SU-DHL-6 (cell line): ENCODE measurements around the gene FSTL4.

Experiments
- H2AFZ ChIP-seq: fragments of 200-600 bp; sonication (generic); 2 replicates; pipeline ENCODE4 v1.6.1; 2014; ENCODE audit warnings: low read depth, mild to moderate bottlenecking, moderate library complexity, mixed read lengths, antibody characterized with exemption, low read length; ENCODE audit not compliant: severe bottlenecking
- H3F3A ChIP-seq: fragments of 200-600 bp; shearing (Covaris generic); 2 replicates; pipeline ENCODE4 v1.6.0; 2016; ENCODE audit warnings: antibody characterized with exemption, mild to moderate bottlenecking; ENCODE audit not compliant: insufficient read depth
- H3K27ac ChIP-seq: fragments of 200-600 bp; sonication (generic); 2 replicates; pipeline ENCODE4 v1.5.1; 2016; ENCODE audit warnings: low read depth, mild to moderate bottlenecking, low read length, moderate library complexity, mixed read lengths
- H3K27me3 ChIP-seq: fragments of 200-600 bp; sonication (generic), shearing (Covaris generic); 2 replicates; pipeline ENCODE4 v1.6.0; 2014; ENCODE audit warnings: mild to moderate bottlenecking, low read length
- H3K36me3 ChIP-seq: fragments of 200-600 bp; sonication (generic); 2 replicates; pipeline ENCODE4 v1.6.1; 2014; ENCODE audit warnings: mild to moderate bottlenecking, low read length, mixed read lengths
- H3K4me2 ChIP-seq: fragments of 300-600, 200-600 bp; shearing (Covaris generic), sonication (generic); 2 replicates; pipeline ENCODE4 v1.6.0; 2014; ENCODE audit warnings: low read length, low read depth, mild to moderate bottlenecking; ENCODE audit not compliant: poor library complexity, severe bottlenecking
- H3K4me3 ChIP-seq: fragments of 200-600 bp; sonication (generic); 2 replicates; pipeline ENCODE4 v1.5.1; 2014; ENCODE audit warnings: antibody characterized with exemption, low read length, mild to moderate bottlenecking, mixed read lengths; ENCODE audit not compliant: insufficient read depth, poor library complexity, severe bottlenecking
- H3K79me2 ChIP-seq: fragments of 200-600 bp; sonication (generic); 2 replicates; pipeline ENCODE4 v1.6.1; 2014; ENCODE audit warnings: mild to moderate bottlenecking, low read length, moderate library complexity; ENCODE audit not compliant: insufficient read depth
- H3K9ac ChIP-seq: fragments of 200-600 bp; sonication (generic); 2 replicates; pipeline ENCODE4 v1.7.0; 2014; ENCODE audit warnings: mild to moderate bottlenecking, low read length
- H3K9me2 ChIP-seq: fragments of 200-600 bp; sonication (generic); replicated peaks from 2 replicates; pipeline ENCODE4 v1.6.1; 2014; ENCODE audit warnings: low read length; ENCODE audit not compliant: insufficient read depth
- H3K9me3 ChIP-seq: fragments of 200-600 bp; sonication (generic); 2 replicates; pipeline ENCODE4 v1.6.1; 2014; ENCODE audit warnings: low read length, mixed read lengths; ENCODE audit not compliant: insufficient read depth
- H4K20me1 ChIP-seq: fragments of 200-600 bp; sonication (generic); 2 replicates; pipeline ENCODE4 v1.6.1; 2014; ENCODE audit warnings: low read depth, mild to moderate bottlenecking, antibody characterized with exemption, low read length, moderate library complexity, mixed read lengths
- EZH2phosphoT487 ChIP-seq: fragments of 200-600 bp; sonication (generic), shearing (Covaris generic); conservative IDR thresholded peaks from 2 replicates; pipeline ENCODE4 v1.6.1; 2018; ENCODE audit warnings: mild to moderate bottlenecking, antibody characterized with exemption, low read length, moderate library complexity, mixed read lengths
- TF ChIP-seq, protein P1 (sequence below): fragments of 200-600 bp; sonication (generic); IDR thresholded peaks from one replicate; pipeline ENCODE4 v1.5.1; 2017; ENCODE audit warnings: antibody characterized with exemption, mild to moderate bottlenecking, low read length, moderate library complexity; ENCODE audit not compliant: insufficient read depth, poor library complexity, severe bottlenecking

FSTL4 gene

DNA sequence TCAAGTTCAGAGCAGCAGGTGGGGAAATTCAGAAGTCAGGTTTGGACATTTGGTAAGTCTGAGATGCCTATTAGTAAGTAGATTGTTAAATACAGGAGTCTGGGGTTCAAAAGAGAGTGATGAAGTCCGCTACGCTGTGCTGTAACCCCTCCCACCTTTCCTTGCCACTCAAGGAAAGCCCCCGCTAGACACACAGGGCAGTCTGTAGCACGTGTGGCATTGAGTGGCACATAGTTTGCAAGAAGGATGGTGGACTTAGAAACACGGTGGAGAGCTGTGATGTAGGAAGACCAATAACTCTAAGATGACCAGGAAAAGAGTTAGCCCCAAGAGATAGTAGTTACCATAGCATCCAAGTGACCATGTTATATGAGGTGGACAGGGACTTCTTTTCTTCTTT, 44.7 kb upstream of the FSTL4 start:
- Histone ChIP-seq H3K27ac (no peak overlapping the region), H3K9ac (no peak overlapping the region), H3K27me3 (no peaks in the 10 kb centered on the region), H3K4me3 (no peak overlapping the region), H4K20me1 (no peaks in the 10 kb centered on the region), H2AFZ (no peak overlapping the region), H3F3A (no peaks in the 10 kb centered on the region), H3K9me2 (no peaks in the 10 kb centered on the region), H3K36me3 (no peaks in the 10 kb centered on the region), H3K79me2 (no peaks in the 10 kb centered on the region), H3K4me2 (no peak overlapping the region), H3K9me3 (no peaks in the 10 kb centered on the region)
- TF ChIP-seq EZH2phosphoT487 = no peak
- TF ChIP-seq, protein P1, sequence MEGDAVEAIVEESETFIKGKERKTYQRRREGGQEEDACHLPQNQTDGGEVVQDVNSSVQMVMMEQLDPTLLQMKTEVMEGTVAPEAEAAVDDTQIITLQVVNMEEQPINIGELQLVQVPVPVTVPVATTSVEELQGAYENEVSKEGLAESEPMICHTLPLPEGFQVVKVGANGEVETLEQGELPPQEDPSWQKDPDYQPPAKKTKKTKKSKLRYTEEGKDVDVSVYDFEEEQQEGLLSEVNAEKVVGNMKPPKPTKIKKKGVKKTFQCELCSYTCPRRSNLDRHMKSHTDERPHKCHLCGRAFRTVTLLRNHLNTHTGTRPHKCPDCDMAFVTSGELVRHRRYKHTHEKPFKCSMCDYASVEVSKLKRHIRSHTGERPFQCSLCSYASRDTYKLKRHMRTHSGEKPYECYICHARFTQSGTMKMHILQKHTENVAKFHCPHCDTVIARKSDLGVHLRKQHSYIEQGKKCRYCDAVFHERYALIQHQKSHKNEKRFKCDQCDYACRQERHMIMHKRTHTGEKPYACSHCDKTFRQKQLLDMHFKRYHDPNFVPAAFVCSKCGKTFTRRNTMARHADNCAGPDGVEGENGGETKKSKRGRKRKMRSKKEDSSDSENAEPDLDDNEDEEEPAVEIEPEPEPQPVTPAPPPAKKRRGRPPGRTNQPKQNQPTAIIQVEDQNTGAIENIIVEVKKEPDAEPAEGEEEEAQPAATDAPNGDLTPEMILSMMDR = no peak

DNA sequence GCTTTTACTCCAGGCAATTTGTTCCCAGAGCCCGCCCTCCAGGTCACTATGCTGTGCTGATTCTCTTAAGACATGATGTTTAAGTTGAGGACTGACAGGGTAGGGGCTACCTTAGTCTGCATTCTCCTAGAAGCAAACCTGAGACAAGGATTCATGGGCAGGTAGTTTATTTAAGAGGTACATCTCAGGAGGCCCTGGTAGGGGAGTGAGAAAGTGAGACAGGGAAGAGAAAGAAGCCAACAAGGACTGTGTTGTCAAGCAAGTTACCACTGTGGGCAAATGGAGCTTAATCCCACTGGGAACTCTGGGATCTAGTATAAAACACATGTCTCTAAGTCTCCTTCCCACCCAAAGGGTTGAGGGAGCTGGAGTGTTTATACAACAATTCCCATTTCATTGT, 43.6 kb upstream of the FSTL4 start:
- no peaks in the 10 kb centered on the region for H3F3A ChIP-seq
- H3K4me3 ChIP-seq = no peak overlapping the region
- H3K9me2 ChIP-seq = no peaks in the 10 kb centered on the region
- H3K4me2 ChIP-seq = no peak overlapping the region
- H4K20me1 ChIP-seq = no peaks in the 10 kb centered on the region
- no peaks in the 10 kb centered on the region for H3K9me3 ChIP-seq
- no peak overlapping the region for H2AFZ ChIP-seq
- H3K9ac ChIP-seq = no peak overlapping the region
- no peaks in the 10 kb centered on the region for H3K27me3 ChIP-seq
- no peak overlapping the region for H3K27ac ChIP-seq
- no peaks in the 10 kb centered on the region for H3K79me2 ChIP-seq
- TF ChIP-seq EZH2phosphoT487 = no peak
- TF ChIP-seq, protein P1 = no peak
- no peaks in the 10 kb centered on the region for H3K36me3 ChIP-seq

DNA sequence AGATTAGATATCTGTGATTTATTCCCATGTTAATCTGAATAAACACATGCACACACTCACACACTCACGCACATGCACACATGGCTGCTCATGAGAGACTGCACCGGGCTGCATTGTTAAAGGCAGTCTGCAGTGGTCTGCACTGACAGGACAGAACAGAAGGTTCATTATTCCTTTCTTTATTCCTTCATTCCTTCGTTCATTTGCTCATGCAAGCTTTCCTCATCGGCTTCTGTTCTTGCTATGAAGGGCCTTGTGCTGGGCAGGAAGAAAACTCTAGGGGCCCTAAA, 41.4 kb upstream of the FSTL4 start:
- Histone ChIP-seq H3K4me2 (no peak overlapping the region), H3K79me2 (no peaks in the 10 kb centered on the region), H3K9ac (no peak overlapping the region), H3F3A (no peaks in the 10 kb centered on the region), H3K9me3 (no peaks in the 10 kb centered on the region), H4K20me1 (no peaks in the 10 kb centered on the region), H3K27ac (no peak overlapping the region), H2AFZ (no peak overlapping the region), H3K27me3 (no peaks in the 10 kb centered on the region), H3K36me3 (no peaks in the 10 kb centered on the region), H3K4me3 (no peak overlapping the region), H3K9me2 (no peaks in the 10 kb centered on the region)
- TF ChIP-seq EZH2phosphoT487 = no peak

DNA sequence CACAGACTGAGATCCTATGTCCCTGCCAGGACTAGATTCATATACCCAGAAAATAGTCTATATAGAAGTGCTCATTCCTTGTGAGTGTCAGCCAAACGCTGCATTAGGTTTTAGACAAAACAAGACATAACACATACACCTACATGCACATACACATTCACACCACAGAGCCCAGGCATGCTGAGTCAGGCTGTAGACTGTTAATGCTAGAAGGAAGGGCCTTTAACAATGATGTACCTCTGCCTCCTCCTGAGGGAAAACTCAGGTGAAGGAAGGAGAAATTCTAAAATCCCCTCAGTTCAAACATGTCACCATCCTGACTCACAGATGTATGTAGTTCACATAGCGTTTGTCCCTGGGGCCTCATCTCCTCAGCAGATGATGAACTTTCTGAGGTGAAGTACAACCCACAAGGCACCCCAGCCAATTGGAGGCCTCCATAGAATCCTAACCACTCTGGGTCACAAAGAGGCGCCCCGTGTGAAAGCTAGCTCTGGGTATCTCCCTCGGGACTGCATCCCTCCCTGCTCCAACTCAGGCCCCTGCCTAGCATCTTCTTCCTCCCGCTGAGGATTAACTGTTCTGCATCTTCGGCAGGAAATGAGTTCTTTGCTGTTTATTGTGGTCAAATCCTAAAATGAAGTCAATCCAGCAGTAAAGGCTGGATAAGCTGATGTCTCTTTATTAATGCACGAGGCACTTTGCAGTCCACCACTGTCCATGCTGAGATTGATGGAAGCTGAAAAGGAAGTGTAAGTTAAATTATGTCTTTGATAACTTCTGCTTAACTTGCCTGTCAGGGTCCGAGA, 40.8 kb upstream of the FSTL4 start:
- H3K27me3 ChIP-seq = no peaks in the 10 kb centered on the region
- H3K4me2 ChIP-seq = no peak overlapping the region
- no peak overlapping the region for H3K27ac ChIP-seq
- no peak overlapping the region for H2AFZ ChIP-seq
- H3K4me3 ChIP-seq = no peak overlapping the region
- no peaks in the 10 kb centered on the region for H4K20me1 ChIP-seq
- no peaks in the 10 kb centered on the region for H3K79me2 ChIP-seq
- no peaks in the 10 kb centered on the region for H3K36me3 ChIP-seq
- H3K9me2 ChIP-seq = no peaks in the 10 kb centered on the region
- TF ChIP-seq, protein P1 = no peak
- no peak for TF ChIP-seq EZH2phosphoT487
- H3K9me3 ChIP-seq = no peaks in the 10 kb centered on the region
- H3F3A ChIP-seq = no peaks in the 10 kb centered on the region
- no peak overlapping the region for H3K9ac ChIP-seq
